SK-N-SH treated with all-trans-retinoic acid at 6 μM for 48 hours (cell line): ENCODE results near the gene WAPL.

ENCODE experiments used
- ATAC-seq: fragments of 200-7000 bp; cut with Tn5 transposase; 3 replicates; pipeline ENCODE4 v1.9.1; 2020; ENCODE audit warnings: mild to moderate bottlenecking, moderate library complexity
- ARNTL ChIP-seq: fragments of 450-650 bp; formaldehyde crosslinking; IDR thresholded peaks from 2 replicates; pipeline ENCODE4 v1.5.0; 2020; ENCODE audit warnings: low read depth, mild to moderate bottlenecking, moderate library complexity, borderline replicate concordance
- BACH2 ChIP-seq: fragments of 250-450 bp; sonication (Bioruptor Pico); IDR thresholded peaks from 2 replicates; pipeline ENCODE4 v1.9.0; 2021; ENCODE audit warnings: mild to moderate bottlenecking, borderline replicate concordance
- CREB5 ChIP-seq: fragments of 250-450 bp; sonication (Bioruptor Pico); IDR thresholded peaks from 2 replicates; pipeline ENCODE4 v1.5.1; 2020; ENCODE audit warnings: low read depth, mild to moderate bottlenecking, moderate library complexity
- CSDC2 ChIP-seq: fragments of 250-450 bp; sonication (Bioruptor Pico); IDR thresholded peaks from 2 replicates; pipeline ENCODE4 v1.5.0; 2020; ENCODE audit warnings: mild to moderate bottlenecking, moderate library complexity
- CSRNP3 ChIP-seq: fragments of 250-450 bp; sonication (Bioruptor Pico); IDR thresholded peaks from 2 replicates; pipeline ENCODE4 v1.5.1; 2021; ENCODE audit warnings: mild to moderate bottlenecking, moderate library complexity
- ESRRG ChIP-seq: fragments of 250-450 bp; sonication (Bioruptor Pico); IDR thresholded peaks from 2 replicates; pipeline ENCODE4 v1.6.1; 2021; ENCODE audit warnings: mild to moderate bottlenecking
- GLIS3 ChIP-seq: fragments of 250-450 bp; sonication (Bioruptor Pico); IDR thresholded peaks from 2 replicates; pipeline ENCODE4 v1.5.0; 2020; ENCODE audit warnings: mild to moderate bottlenecking, moderate library complexity
- ISL1 ChIP-seq: fragments of 250-450 bp; sonication (Bioruptor Pico); IDR thresholded peaks from 2 replicates; pipeline ENCODE4 v2.1.2; 2022; ENCODE audit warnings: mild to moderate bottlenecking, moderate library complexity
- OSR1 ChIP-seq: fragments of 250-450 bp; sonication (Bioruptor Pico); IDR thresholded peaks from 2 replicates; pipeline ENCODE4 v1.8.0; 2022; ENCODE audit warnings: moderate library complexity, mild to moderate bottlenecking, inconsistent platforms
- POU6F1 ChIP-seq: fragments of 250-450 bp; sonication (Bioruptor Pico); IDR thresholded peaks from 2 replicates; pipeline ENCODE4 v1.8.0; 2021; ENCODE audit warnings: low read depth, mild to moderate bottlenecking, moderate library complexity, borderline replicate concordance
- PPARA ChIP-seq: fragments of 250-450 bp; sonication (Bioruptor Pico); IDR thresholded peaks from 2 replicates; pipeline ENCODE4 v1.5.0; 2020; ENCODE audit warnings: mild to moderate bottlenecking, borderline replicate concordance
- RARB ChIP-seq: fragments of 250-450 bp; sonication (Bioruptor Pico); IDR thresholded peaks from 2 replicates; pipeline ENCODE4 v1.8.0; 2021; ENCODE audit warnings: mild to moderate bottlenecking, moderate library complexity
- SNAI2 ChIP-seq: fragments of 250-450 bp; sonication (Bioruptor Pico); IDR thresholded peaks from 2 replicates; pipeline ENCODE4 v1.5.0; 2020; ENCODE audit warnings: mild to moderate bottlenecking, moderate library complexity
- TCF4 ChIP-seq: fragments of 250-450 bp; sonication (Bioruptor Pico); IDR thresholded peaks from 2 replicates; pipeline ENCODE4 v1.8.0; 2021; ENCODE audit warnings: mild to moderate bottlenecking, moderate library complexity, borderline replicate concordance
- TOX ChIP-seq: fragments of 250-450 bp; sonication (Bioruptor Pico); IDR thresholded peaks from 2 replicates; pipeline ENCODE4 v1.8.0; 2021; ENCODE audit warnings: mild to moderate bottlenecking, moderate library complexity, borderline replicate concordance
- TSHZ2 ChIP-seq: fragments of 250-450 bp; sonication (Bioruptor Pico); IDR thresholded peaks from 2 replicates; pipeline ENCODE4 v1.5.0; 2020; ENCODE audit warnings: mild to moderate bottlenecking, moderate library complexity
- ZC3H10 ChIP-seq: fragments of 250-450 bp; sonication (Bioruptor Pico); IDR thresholded peaks from 2 replicates; pipeline ENCODE4 v1.5.1; 2021; ENCODE audit warnings: mild to moderate bottlenecking, moderate library complexity
- ZFP3 ChIP-seq: fragments of 250-450 bp; sonication (Bioruptor Pico); IDR thresholded peaks from 2 replicates; pipeline ENCODE4 v1.5.0; 2020; ENCODE audit warnings: mild to moderate bottlenecking, moderate library complexity
- ZFP30 ChIP-seq: fragments of 450-650 bp; formaldehyde crosslinking; IDR thresholded peaks from 2 replicates; pipeline ENCODE4 v1.5.0; 2022; ENCODE audit warnings: mild to moderate bottlenecking, moderate library complexity
- ZNF565 ChIP-seq: fragments of 450-650 bp; formaldehyde crosslinking; conservative IDR thresholded peaks from 2 replicates; pipeline ENCODE4 v1.5.0; 2020; ENCODE audit warnings: low read depth, mild to moderate bottlenecking, moderate library complexity
- ZNF70 ChIP-seq: fragments of 450-650 bp; formaldehyde crosslinking; IDR thresholded peaks from 2 replicates; pipeline ENCODE4 v1.5.0; 2020; ENCODE audit warnings: mild to moderate bottlenecking, moderate library complexity
- ZNF8 ChIP-seq: fragments of 450-650 bp; formaldehyde crosslinking; IDR thresholded peaks from 2 replicates; pipeline ENCODE4 v1.5.0; 2020; ENCODE audit warnings: mild to moderate bottlenecking, moderate library complexity

Gene WAPL

GRCh38 chr10:86451604-86451960 lies 70.0 kb downstream of the WAPL start:
- ATAC-seq: no peak
- TF ChIP-seq PPARA (CRISPR knock-in tag) (no peak), ISL1 (CRISPR knock-in tag) (no peak), BACH2 (CRISPR knock-in tag) (no peak), CSDC2 (no peak), TOX (no peak), ZFP30 (CRISPR knock-in tag) (no peak), OSR1 (CRISPR knock-in tag) (no peak), ZNF8 (no peak), RARB (CRISPR knock-in tag) (no peak), SNAI2 (CRISPR knock-in tag) (no peak), ZNF70 (CRISPR knock-in tag) (no peak), ARNTL (no peak), ZNF565 (CRISPR knock-in tag) (no peak), CSRNP3 (CRISPR knock-in tag) (no peak), TSHZ2 (CRISPR knock-in tag) (no peak), ESRRG (CRISPR knock-in tag) (no peak), CREB5 (CRISPR knock-in tag) (no peak), ZFP3 (no peak)

- TF ChIP-seq ESRRG (CRISPR knock-in tag) (no peak), ZC3H10 (CRISPR knock-in tag) (no peak), TSHZ2 (CRISPR knock-in tag) (no peak), ZNF565 (CRISPR knock-in tag) (no peak), ZFP3 (no peak), CREB5 (CRISPR knock-in tag) (no peak)
- ATAC-seq: no peak
These were observed 70.6 kb downstream of the WAPL start for GRCh38 chr10:86450806-86451603.

GRCh38 chr10:86449926-86450558 lies 71.5 kb downstream of the WAPL start:
- no peak for TF ChIP-seq GLIS3 (CRISPR knock-in tag)
- TF ChIP-seq ZNF565 (CRISPR knock-in tag): no peak
- TF ChIP-seq TSHZ2 (CRISPR knock-in tag): no peak
- no peak for TF ChIP-seq ZFP30 (CRISPR knock-in tag)
- TF ChIP-seq BACH2 (CRISPR knock-in tag): no peak
- TF ChIP-seq ISL1 (CRISPR knock-in tag): no peak
- TF ChIP-seq POU6F1: no peak
- TF ChIP-seq ARNTL: no peak
- TF ChIP-seq CSDC2: no peak
- TF ChIP-seq ZC3H10 (CRISPR knock-in tag): no peak
- TF ChIP-seq OSR1 (CRISPR knock-in tag): no peak
- TF ChIP-seq TCF4 (CRISPR knock-in tag): no peak
- ATAC-seq: no peak
